Endothelial cell of umbilical vein (primary cell): ENCODE data around the gene MTG2.

ENCODE experiments used
- EZH2 ChIP-seq: IDR thresholded peaks from 2 replicates; pipeline ENCODE4 v1.6.1; 2012; ENCODE audit warnings: borderline replicate concordance, low read depth, mild to moderate bottlenecking, moderate library complexity, low read length, inconsistent platforms; ENCODE audit not compliant: severe bottlenecking
- JUN ChIP-seq: IDR thresholded peaks from 2 replicates; pipeline ENCODE4 v1.6.1; 2011; ENCODE audit warnings: borderline replicate concordance, low read depth; ENCODE audit not compliant: insufficient read length, insufficient read depth
- POLR2A ChIP-seq: IDR thresholded peaks from 2 replicates; pipeline ENCODE4 v1.6.1; 2012; ENCODE audit warnings: low read depth, mild to moderate bottlenecking, control low read depth, low read length
- POLR2AphosphoS5 ChIP-seq: IDR thresholded peaks from 2 replicates; pipeline ENCODE4 v1.6.1; 2012; ENCODE audit warnings: low read depth, mild to moderate bottlenecking, control low read depth, low read length, moderate library complexity; ENCODE audit not compliant: insufficient read depth
- TF ChIP-seq, protein P1 (sequence below): IDR thresholded peaks from 2 replicates; pipeline ENCODE4 v1.6.1; 2011; ENCODE audit not compliant: insufficient read depth, insufficient read length
- TF ChIP-seq, protein P2 (sequence below), 2 donors: IDR thresholded peaks; 1 replicate in 1 of 2; 2 replicates in 1 of 2; pipeline ENCODE4 v1.5.1; 2011; ENCODE audit warnings: low read length in 2 of 2, mild to moderate bottlenecking in 2 of 2, moderate library complexity in 2 of 2, control low read depth in 1 of 2, inconsistent platforms in 1 of 2, low read depth in 1 of 2; ENCODE audit not compliant: insufficient read depth in 1 of 2; ENCODE audit errors: extremely low read depth in 1 of 2

DNA sequence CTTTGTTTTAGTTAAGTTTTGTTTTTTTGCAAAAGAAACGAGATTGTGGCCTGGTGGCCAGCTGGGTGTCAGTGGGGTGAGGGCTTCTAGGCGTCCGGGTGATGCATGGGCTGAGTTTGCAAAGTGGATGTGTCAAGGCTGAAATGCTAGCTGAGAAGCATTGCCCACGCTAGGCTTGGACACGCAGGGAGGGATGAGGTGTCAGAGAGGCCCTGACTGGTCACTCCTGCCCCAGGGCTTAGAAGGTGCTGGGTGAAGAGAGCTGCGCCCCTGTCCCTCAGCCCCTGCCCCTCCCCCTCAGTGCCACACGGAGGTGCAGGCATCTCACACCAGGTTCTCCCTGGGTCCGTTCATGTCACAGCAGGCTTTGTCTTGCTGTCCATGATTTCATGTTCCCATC lies 63.6 kb downstream of the MTG2 start:
- TF ChIP-seq, protein P1, sequence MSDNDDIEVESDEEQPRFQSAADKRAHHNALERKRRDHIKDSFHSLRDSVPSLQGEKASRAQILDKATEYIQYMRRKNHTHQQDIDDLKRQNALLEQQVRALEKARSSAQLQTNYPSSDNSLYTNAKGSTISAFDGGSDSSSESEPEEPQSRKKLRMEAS, result no peak
- no peak for TF ChIP-seq POLR2A
- TF ChIP-seq, protein P2, sequence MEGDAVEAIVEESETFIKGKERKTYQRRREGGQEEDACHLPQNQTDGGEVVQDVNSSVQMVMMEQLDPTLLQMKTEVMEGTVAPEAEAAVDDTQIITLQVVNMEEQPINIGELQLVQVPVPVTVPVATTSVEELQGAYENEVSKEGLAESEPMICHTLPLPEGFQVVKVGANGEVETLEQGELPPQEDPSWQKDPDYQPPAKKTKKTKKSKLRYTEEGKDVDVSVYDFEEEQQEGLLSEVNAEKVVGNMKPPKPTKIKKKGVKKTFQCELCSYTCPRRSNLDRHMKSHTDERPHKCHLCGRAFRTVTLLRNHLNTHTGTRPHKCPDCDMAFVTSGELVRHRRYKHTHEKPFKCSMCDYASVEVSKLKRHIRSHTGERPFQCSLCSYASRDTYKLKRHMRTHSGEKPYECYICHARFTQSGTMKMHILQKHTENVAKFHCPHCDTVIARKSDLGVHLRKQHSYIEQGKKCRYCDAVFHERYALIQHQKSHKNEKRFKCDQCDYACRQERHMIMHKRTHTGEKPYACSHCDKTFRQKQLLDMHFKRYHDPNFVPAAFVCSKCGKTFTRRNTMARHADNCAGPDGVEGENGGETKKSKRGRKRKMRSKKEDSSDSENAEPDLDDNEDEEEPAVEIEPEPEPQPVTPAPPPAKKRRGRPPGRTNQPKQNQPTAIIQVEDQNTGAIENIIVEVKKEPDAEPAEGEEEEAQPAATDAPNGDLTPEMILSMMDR (IDR thresholded peaks at IDR 0.05; ENCODE audit: extremely low read depth in 1 of 2, insufficient read depth in 1 of 2, low read depth in 1 of 2, low read length in 2 of 2), result no peak
- TF ChIP-seq EZH2, result no peak
- TF ChIP-seq POLR2AphosphoS5, result no peak
- TF ChIP-seq JUN, result no peak
